ENCODE measurements around the gene WFS1. TPM values are rescaled to one million over a fixed set of nuclear protein-coding genes. Genes with fewer than 3 reads are reported as not detected.

Gene WFS1
- polyA plus RNA-seq, 1 donor from 2014 or later = 6.4 TPM

DNA sequence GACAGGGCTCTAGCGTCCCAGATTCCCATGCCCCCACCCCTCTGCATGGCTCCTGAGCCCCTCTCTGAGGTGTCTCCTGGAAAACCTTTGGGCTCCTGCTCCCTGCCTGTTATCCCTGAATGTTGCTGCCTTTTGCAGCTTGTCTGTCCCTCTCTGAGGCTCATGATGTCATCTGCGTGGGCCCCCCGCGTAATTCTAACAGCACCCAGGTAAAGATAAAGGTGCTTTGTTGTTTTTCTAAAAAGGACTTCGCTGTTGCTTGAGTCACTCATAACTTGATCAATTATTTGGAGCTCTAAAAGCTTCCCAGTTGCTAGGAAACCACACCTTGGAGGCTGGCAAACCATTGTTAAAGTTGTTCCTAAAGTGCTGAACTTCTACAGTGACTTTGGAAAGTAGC, 36.6 kb downstream of the WFS1 start:
- no peak overlapping the region for H3K27ac Mint-ChIP-seq
- H3K27me3 Mint-ChIP-seq = peaks cover 20% of the 10 kb centered on the region
- no peak overlapping the region for H3K4me3 Mint-ChIP-seq
- peaks cover 2% of the 10 kb centered on the region for H3K36me3 Mint-ChIP-seq
- H3K4me1 Mint-ChIP-seq = no peaks in the 10 kb centered on the region
- H3K9me3 Mint-ChIP-seq = peaks cover 0 to 5% (median 4%) of the 10 kb centered on the region in 3 donors

DNA sequence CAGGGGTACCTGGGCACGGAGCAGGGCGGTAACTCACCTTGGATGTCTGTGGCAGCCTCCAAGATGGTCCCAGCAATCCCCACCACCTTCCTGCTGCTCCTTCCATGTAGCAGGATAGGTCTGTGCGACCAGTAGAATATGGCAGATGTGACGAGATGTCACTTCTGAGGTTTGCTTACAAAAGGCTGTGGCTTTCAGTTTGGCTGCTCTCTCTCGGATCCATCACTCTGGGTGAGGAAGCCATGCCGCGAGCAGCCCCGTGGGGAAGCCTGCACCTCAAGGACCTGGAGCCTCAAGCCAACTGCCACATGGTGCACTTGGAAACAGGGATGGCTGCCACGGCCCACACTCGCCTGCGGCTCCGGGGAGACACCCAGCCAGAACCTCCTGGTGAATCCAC, 37.6 kb downstream of the WFS1 start:
- H3K27me3 Mint-ChIP-seq = peaks cover 22% of the 10 kb centered on the region
- H3K27ac Mint-ChIP-seq = no peak overlapping the region
- H3K4me1 Mint-ChIP-seq = no peaks in the 10 kb centered on the region
- H3K4me3 Mint-ChIP-seq = no peak overlapping the region
- H3K9me3 Mint-ChIP-seq = peaks cover 0 to 5% (median 4%) of the 10 kb centered on the region in 3 donors
- peaks cover 2% of the 10 kb centered on the region for H3K36me3 Mint-ChIP-seq

DNA sequence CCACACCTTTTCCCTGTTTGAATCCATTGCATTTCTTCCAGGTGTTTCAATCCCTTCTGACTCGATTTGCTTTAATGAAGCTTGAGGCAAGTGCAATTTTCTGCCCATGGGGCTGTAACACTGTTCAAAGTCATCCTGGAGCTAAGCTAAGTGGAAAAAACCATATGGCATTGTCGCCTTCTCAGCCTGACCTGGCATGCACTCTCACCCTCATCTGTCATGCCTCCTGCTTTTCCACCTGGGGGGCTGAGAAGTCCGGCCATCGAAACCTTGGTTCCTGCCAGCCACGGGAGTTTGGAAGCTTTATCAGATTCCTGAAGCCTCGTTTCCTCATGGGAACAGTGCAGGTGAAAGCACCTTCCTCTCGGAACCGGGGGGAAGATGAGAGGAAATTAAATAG, 38.2 kb downstream of the WFS1 start:
- no peaks in the 10 kb centered on the region for H3K4me1 Mint-ChIP-seq
- H3K36me3 Mint-ChIP-seq = no peaks in the 10 kb centered on the region
- no peak overlapping the region for H3K27ac Mint-ChIP-seq
- no peak overlapping the region for H3K4me3 Mint-ChIP-seq
- peaks cover 24% of the 10 kb centered on the region for H3K27me3 Mint-ChIP-seq
- peaks cover 0 to 5% (median 4%) of the 10 kb centered on the region in 3 donors for H3K9me3 Mint-ChIP-seq

DNA sequence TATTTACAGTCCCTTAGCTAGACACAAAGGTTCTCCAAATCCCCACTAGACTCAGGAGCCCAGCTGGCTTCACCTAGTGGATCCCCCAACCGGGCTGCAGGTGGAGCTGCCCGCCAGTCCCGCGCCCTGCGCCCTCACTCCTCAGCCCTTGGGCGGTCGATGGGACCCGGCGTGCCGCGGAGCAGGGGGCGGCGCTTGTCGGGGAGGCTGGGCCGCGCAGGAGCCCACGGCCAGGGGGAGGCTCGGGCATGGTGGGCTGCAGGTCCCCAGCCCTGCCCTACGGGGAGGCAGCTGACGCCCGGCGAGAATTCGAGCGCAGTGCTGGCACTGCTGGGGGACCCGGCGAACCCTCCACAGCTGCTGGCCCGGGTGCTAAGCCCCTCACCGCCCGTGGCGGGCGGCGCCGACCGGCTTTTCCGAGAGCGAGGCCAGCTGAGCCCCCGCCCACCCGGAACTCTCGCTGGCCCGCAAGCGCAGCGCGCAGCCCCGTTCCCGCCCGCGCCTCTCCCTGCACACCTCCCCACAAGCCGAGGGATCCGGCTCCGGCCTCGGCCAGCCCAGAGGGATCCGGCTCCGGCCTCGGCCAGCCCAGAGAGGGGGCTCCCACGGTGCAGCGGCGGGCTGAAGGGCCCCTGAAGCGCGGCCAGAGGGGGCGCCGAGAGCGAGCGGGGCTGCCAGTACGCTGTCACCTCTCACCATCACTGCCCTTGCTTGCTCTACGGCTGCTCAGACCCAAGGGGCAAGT, 39.4 kb downstream of the WFS1 start:
- Mint-ChIP-seq H3K4me3 (no peak overlapping the region), H3K9me3 (peaks cover 0 to 5% (median 4%) of the 10 kb centered on the region in 3 donors), H3K27ac (peak overlapping the region in 1 of 3 donors; percentile 9), H3K36me3 (no peaks in the 10 kb centered on the region), H3K4me1 (no peaks in the 10 kb centered on the region), H3K27me3 (peaks cover 27% of the 10 kb centered on the region)

DNA sequence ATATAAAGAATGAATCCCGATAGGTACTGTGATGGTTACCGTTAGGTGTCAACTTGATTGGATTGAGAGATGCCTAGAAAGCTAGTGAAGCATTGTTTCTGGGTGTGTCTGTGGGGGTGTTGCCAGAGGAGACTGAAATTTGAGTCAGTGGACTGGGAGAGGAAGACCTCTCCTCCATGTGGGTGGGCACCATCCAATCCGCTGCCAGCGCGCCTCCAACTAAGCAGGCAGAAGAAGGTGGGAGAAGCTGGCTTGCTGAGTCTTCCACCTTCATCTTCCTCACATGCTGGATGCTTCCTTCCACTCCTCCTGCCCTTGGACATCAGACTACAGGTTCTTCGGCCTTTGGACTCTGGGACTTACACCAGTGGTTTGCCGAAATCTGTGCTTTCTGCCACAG, 40.1 kb downstream of the WFS1 start:
- Mint-ChIP-seq H3K36me3 (no peaks in the 10 kb centered on the region), H3K9me3 (peaks cover 0 to 5% (median 4%) of the 10 kb centered on the region in 3 donors), H3K4me1 (no peaks in the 10 kb centered on the region), H3K27ac (no peak overlapping the region), H3K27me3 (peaks cover 30% of the 10 kb centered on the region), H3K4me3 (peak overlapping the region in 1 of 4 donors; percentile 58)

DNA sequence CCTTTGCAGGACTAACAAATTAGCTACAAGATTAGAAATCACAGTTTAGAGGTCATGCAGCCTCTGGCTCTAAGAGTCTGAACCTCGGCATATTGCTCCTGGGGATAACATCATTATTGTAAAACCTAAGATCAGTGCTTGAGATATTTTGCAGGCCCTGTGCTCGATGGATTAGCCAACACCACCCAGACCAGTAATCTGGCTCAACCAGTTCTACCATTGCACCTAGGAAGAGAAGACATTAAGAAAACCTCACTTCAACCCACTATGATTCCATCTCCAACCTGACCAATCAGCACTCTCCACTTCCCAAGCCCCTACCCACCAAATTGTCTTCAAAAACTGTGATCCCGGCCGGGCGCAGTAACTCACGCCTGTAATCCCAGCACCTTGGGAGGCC, 43.6 kb downstream of the WFS1 start:
- Mint-ChIP-seq H3K27ac (no peak overlapping the region), H3K4me3 (no peak overlapping the region), H3K4me1 (no peaks in the 10 kb centered on the region), H3K36me3 (peaks cover 1% of the 10 kb centered on the region), H3K9me3 (peaks cover 0 to 5% (median 3%) of the 10 kb centered on the region in 3 donors), H3K27me3 (peaks cover 30% of the 10 kb centered on the region)

DNA sequence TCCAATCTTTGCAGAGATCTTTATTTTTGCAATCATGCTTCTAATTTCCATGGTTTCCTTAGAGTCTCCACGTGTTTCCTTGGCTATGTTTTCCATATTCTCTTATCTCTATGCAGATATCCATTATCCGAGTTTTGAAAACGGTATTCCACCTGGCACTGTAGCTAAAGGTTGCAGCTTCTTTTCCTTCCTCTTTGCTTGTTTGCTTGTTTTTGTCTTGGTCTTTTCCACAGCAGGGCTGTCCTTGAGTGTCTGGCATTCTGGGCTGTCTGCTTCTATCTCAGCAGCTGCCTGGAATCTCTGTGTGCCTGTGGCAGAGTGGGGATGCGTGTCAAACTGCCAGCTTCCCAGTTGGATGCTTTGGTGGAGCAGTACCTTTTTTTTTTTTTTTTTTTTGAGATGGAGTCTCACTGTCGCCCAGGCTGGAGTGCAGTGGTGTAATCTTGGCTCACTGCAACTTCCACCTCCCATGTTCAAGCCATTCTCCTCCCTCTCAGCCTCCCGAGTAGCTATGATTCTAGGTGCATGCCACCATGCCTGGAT, 46.9 kb downstream of the WFS1 start:
- H3K4me1 Mint-ChIP-seq = no peaks in the 10 kb centered on the region
- H3K36me3 Mint-ChIP-seq = peaks cover 1% of the 10 kb centered on the region
- peak overlapping the region in 1 of 4 donors; percentile 15 for H3K4me3 Mint-ChIP-seq
- peaks cover 0 to 2% (median 0%) of the 10 kb centered on the region in 3 donors for H3K9me3 Mint-ChIP-seq
- peaks cover 16% of the 10 kb centered on the region for H3K27me3 Mint-ChIP-seq
- no peak overlapping the region for H3K27ac Mint-ChIP-seq

DNA sequence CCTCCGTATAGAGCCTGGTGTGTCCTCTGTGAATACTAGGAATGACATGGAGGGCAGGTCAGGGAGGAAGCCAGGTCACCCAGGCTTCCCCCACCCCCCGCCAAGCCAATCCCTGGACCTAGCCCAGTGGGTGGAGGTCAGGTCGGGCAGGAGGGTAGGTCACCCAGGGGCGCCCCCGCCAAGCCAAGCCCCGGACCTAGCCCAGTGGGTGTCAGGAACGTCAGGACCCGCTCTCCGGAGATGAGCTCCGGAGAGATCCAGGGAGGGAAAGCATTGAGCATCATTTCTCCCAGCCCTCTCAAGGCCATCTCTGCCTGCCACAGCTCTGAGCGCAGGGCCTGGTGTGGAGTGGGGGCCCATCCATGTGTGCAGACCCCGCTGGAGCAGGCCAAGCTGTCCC, 48.6 kb downstream of the WFS1 start:
- peaks cover 0 to 2% (median 0%) of the 10 kb centered on the region in 3 donors for H3K9me3 Mint-ChIP-seq
- H3K4me3 Mint-ChIP-seq = no peak overlapping the region
- H3K27me3 Mint-ChIP-seq = peaks cover 17% of the 10 kb centered on the region
- H3K4me1 Mint-ChIP-seq = no peaks in the 10 kb centered on the region
- H3K36me3 Mint-ChIP-seq = peaks cover 1% of the 10 kb centered on the region
- no peak overlapping the region for H3K27ac Mint-ChIP-seq

DNA sequence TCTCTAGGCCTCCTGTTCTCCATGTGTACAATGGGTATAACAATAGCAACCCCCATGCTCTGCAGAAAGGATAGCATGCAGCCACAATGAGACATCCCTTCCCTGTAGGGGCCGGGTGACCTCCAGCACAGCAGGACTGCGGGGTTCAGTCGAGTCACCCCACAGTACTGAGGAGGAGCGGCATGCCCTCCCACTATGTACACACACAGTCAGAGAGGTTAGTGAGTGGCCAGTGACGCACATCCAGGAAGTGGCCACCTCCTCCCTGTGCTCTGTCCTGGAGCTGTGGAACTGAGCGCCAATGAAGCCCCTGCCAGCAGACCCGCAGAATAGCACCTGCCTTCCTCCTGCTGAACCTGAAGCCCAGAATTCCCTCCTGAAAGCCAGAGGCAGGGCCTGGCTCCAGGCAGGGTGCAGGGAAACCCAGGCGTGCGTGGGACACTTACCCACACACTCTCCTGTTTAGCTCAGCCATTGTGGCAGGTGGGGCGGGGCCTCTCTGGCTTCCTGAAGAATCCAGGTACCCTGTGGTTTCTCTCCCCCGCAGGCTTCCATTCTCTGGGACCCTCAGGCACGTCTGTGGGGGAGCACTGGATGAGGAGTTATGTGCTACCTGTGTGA, 50.0 kb downstream of the WFS1 start:
- peaks cover 0 to 2% (median 0%) of the 10 kb centered on the region in 3 donors for H3K9me3 Mint-ChIP-seq
- no peak overlapping the region for H3K27ac Mint-ChIP-seq
- peak overlapping the region in 1 of 4 donors; percentile 43 for H3K4me3 Mint-ChIP-seq
- H3K4me1 Mint-ChIP-seq = no peaks in the 10 kb centered on the region
- peaks cover 17% of the 10 kb centered on the region for H3K27me3 Mint-ChIP-seq
- peaks cover 1% of the 10 kb centered on the region for H3K36me3 Mint-ChIP-seq

DNA sequence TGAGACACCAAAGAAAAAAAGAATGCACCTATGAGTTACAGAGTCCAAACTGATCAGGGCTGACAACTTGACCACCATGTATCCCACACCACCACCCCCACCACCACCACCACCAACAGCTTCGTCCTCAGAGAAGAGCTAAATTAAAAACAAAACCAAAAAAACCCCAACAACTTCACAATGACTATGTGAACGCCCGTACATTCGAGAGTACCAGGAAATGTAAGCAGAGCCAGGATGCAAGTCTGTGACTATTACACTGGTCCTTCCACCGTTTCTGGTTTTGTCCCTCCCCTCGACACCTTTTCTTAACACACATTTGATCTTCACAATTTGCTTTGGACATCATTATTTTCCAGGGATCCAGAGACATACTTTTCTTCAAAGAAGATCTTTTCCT, 51.0 kb downstream of the WFS1 start:
- Mint-ChIP-seq H3K4me3 (no peak overlapping the region), H3K4me1 (no peaks in the 10 kb centered on the region), H3K27ac (peak overlapping the region in 1 of 3 donors; percentile 52), H3K36me3 (peaks cover 1% of the 10 kb centered on the region), H3K9me3 (peaks cover 0 to 2% (median 0%) of the 10 kb centered on the region in 3 donors), H3K27me3 (peaks cover 22% of the 10 kb centered on the region)

DNA sequence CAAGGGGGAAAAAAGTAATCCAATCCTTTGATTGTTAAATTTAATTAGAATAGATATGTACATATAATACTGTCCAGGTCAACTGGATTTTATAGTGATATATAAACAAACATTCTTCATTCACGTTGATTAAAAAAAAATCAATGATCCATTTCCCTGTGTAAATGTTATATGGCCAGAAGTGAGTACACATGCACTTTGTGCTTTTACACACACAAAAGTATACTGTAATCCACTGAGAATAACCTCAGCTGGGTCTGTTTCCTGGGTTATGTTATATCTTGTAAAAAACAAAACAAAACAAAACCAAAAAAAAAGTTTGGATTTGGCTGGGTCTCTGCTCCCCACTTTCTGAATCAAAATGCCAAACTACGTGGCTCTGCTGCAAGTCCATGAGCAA, 51.7 kb downstream of the WFS1 start:
- Mint-ChIP-seq H3K27me3 (peaks cover 28% of the 10 kb centered on the region), H3K4me1 (no peaks in the 10 kb centered on the region), H3K4me3 (no peak overlapping the region), H3K27ac (no peak overlapping the region), H3K9me3 (peaks cover 0 to 2% (median 0%) of the 10 kb centered on the region in 3 donors), H3K36me3 (peaks cover 1% of the 10 kb centered on the region)

DNA sequence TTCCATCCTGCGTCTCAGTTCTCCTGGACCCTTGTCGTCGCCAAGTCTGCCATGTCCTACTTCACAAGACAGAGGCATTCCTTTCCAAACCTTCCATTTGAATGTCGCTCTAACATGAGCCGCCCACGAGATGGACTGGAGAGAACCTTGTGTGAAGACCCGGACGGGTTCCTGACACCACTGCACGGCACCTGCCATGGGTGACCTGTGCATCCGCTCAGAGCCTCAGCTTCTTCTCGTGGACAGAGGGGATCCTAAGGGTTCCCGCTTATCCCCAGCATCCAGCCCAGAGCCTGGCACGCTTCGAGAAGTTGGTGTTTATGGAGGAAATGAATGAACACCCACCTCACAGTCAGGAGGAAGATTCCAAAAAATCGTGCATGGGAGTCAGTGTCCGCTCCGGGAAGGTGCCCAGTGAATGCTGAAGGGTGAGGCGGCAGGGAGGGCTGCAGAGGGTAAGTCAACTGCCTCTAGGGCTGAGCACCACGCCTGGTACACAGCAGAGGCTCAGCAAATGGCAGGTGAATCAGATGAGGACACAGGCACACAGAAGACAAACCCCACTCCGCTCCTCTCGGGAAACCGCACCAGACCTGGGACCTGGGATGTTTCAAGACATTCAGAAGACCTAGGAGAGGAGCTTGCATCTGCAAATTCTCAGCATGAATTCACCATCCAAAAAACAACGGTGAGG, 52.6 kb downstream of the WFS1 start:
- Mint-ChIP-seq H3K27ac (no peak overlapping the region), H3K36me3 (peaks cover 1% of the 10 kb centered on the region), H3K27me3 (peaks cover 28% of the 10 kb centered on the region), H3K4me3 (no peak overlapping the region), H3K9me3 (peaks cover 0 to 2% (median 0%) of the 10 kb centered on the region in 3 donors), H3K4me1 (no peaks in the 10 kb centered on the region)

DNA sequence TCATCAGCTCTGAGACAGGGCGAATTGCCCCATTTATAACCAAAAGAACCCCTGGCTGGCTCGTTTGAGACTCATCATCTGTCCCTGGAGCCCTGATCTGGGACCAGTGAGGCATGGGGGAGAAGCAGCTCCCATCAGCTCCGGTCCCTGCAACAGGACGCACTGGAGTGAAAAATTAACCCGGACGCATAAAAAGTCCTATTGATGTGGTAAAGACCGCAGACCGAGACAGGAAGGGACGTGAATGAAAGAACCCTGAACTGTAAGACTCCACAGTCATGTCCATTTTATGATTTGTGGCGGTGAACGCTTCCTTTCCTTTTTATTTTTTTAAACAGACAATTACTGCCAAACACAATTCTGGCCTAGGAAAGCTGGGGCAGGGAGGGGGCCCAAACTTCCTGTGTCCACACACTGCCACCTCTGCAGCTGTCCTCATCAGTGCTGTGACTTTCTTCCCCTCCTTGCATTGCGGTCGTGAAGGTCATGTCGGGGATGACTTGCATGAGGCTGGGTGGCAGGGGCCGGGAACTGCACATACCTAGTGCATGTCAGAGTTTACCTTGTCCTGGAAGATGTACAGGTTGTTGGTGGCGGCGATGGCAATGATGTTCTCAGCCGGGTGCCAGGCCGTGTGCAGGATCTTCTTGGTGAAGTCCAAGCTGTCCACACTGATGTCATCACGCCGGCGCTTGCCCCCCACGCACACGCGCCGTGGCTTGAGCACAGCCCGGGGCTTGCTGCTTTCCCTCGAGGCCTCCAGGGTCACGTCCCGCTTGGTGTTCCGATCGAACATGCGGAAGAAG, 53.3 kb downstream of the WFS1 start:
- Mint-ChIP-seq H3K36me3 (no peaks in the 10 kb centered on the region), H3K9me3 (peaks cover 0 to 2% (median 0%) of the 10 kb centered on the region in 3 donors), H3K27ac (no peak overlapping the region), H3K4me1 (no peaks in the 10 kb centered on the region), H3K4me3 (no peak overlapping the region), H3K27me3 (peaks cover 30% of the 10 kb centered on the region)

DNA sequence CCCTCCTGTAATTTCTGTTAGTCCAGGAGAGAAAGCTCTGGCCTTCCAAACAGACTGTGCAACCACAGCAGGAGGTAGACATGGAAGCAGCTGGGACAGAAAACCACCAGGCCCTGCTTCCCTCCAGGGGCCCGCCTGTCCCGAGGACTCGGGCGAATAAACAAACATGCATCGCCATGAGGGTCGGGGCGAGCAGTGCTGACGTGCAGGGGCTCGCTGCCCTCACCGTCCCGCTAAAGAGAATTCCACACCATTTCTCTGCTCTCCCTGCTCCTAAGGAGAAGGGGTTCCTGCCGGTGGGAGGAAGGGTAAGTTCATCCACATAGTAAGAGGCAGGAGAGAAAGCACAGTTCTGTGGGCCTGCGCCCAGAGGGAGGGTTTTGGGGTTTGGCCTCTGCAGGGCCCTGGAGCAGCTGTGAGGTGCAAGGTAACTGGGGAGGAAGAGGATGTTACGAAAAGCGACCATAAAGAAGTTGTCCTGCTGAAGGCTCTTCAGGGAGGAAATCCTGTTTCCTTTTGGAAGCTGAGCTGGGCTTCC, 54.9 kb downstream of the WFS1 start:
- no peak overlapping the region for H3K27ac Mint-ChIP-seq
- peaks cover 34% of the 10 kb centered on the region for H3K27me3 Mint-ChIP-seq
- H3K4me3 Mint-ChIP-seq = no peak overlapping the region

More for the DNA sequence above, 54.9 kb downstream of the WFS1 start:
- Mint-ChIP-seq H3K4me1 (no peaks in the 10 kb centered on the region), H3K9me3 (peaks cover 0 to 2% (median 0%) of the 10 kb centered on the region in 3 donors), H3K36me3 (no peaks in the 10 kb centered on the region)
